Neural crest cell (in vitro differentiated cells): Measurements from ENCODE around the gene SLX9. TPM values are rescaled to one million over a fixed set of nuclear protein-coding genes. Genes with fewer than 3 reads are reported as not detected.

Experiments used
- DNase-seq: peaks from one replicate; pipeline ENCODE4 v3.0.0; 2021; ENCODE audit warnings: low read depth, mixed read lengths, low spot score
- H3K27ac Mint-ChIP-seq: one replicate; pipeline ENCODE4 v1.8.0; 2021; ENCODE audit warnings: mild to moderate bottlenecking, mixed read lengths; ENCODE audit not compliant: unreplicated experiment
- H3K27me3 Mint-ChIP-seq: 2 replicates; pipeline ENCODE4 v1.8.0; 2021; ENCODE audit warnings: low read depth, mild to moderate bottlenecking, mixed read lengths
- H3K36me3 Mint-ChIP-seq: 2 replicates; pipeline ENCODE4 v1.8.0; 2021; ENCODE audit warnings: low read depth, mild to moderate bottlenecking, mixed read lengths
- H3K4me1 Mint-ChIP-seq: 2 replicates; pipeline ENCODE4 v1.8.0; 2021; ENCODE audit warnings: mixed read lengths
- H3K4me3 Mint-ChIP-seq: one replicate; pipeline ENCODE4 v1.8.0; 2021; ENCODE audit warnings: mild to moderate bottlenecking, mixed read lengths
- H3K9me3 Mint-ChIP-seq: 2 replicates; pipeline ENCODE4 v1.8.0; 2021; ENCODE audit warnings: mixed read lengths
- CTCF ChIP-seq: fragments of 200-600 bp; sonication (generic); conservative IDR thresholded peaks from 2 replicates; pipeline ENCODE4 v1.5.0; 2021; ENCODE audit warnings: antibody characterized with exemption, mild to moderate bottlenecking
- total RNA-seq: library from RNA; stranded (reverse); gene quantifications from 2 replicates; pipeline ENCODE4 v1.2.1, GENCODE V29; 2021

SLX9 gene
- total RNA-seq, 1 donor from 2014 or later = 42.3 TPM

- H3K9me3 Mint-ChIP-seq = no peaks in the 10 kb centered on the region
- H3K36me3 Mint-ChIP-seq = no peaks in the 10 kb centered on the region
- no peak overlapping the region for H3K4me3 Mint-ChIP-seq
- H3K27me3 Mint-ChIP-seq = no peaks in the 10 kb centered on the region
- peak overlapping the region; percentile 71 for H3K27ac Mint-ChIP-seq
- TF ChIP-seq CTCF = no peak
- no peak for DNase-seq
- H3K4me1 Mint-ChIP-seq = peaks cover 21% of the 10 kb centered on the region
Observed at GRCh38 chr21:44953628-44954021, 13.8 kb downstream of the SLX9 start.

- TF ChIP-seq CTCF = no peak
- Mint-ChIP-seq H3K4me3 (no peak overlapping the region), H3K9me3 (no peaks in the 10 kb centered on the region), H3K27me3 (no peaks in the 10 kb centered on the region), H3K27ac (no peak overlapping the region), H3K36me3 (peaks cover 2% of the 10 kb centered on the region), H3K4me1 (peaks cover 28% of the 10 kb centered on the region)
- no peak for DNase-seq
Observed at GRCh38 chr21:44954281-44954771, 14.5 kb downstream of the SLX9 start.

- no peak overlapping the region for H3K4me3 Mint-ChIP-seq
- H3K4me1 Mint-ChIP-seq = peaks cover 28% of the 10 kb centered on the region
- no peak for DNase-seq
- TF ChIP-seq CTCF = no peak
- no peak overlapping the region for H3K27ac Mint-ChIP-seq
- peaks cover 2% of the 10 kb centered on the region for H3K36me3 Mint-ChIP-seq
- no peaks in the 10 kb centered on the region for H3K27me3 Mint-ChIP-seq
- H3K9me3 Mint-ChIP-seq = no peaks in the 10 kb centered on the region
Observed at GRCh38 chr21:44955141-44955797, 15.4 kb downstream of the SLX9 start.

GRCh38 chr21:44955798-44956175 lies 16.0 kb downstream of the SLX9 start:
- Mint-ChIP-seq H3K27me3 (no peaks in the 10 kb centered on the region), H3K9me3 (no peaks in the 10 kb centered on the region), H3K27ac (no peak overlapping the region), H3K4me1 (peaks cover 28% of the 10 kb centered on the region), H3K36me3 (peaks cover 2% of the 10 kb centered on the region), H3K4me3 (no peak overlapping the region)
- TF ChIP-seq CTCF = no peak
- no peak for DNase-seq

- no peak for TF ChIP-seq CTCF
- Mint-ChIP-seq H3K9me3 (no peaks in the 10 kb centered on the region), H3K36me3 (peaks cover 2% of the 10 kb centered on the region), H3K27me3 (no peaks in the 10 kb centered on the region), H3K27ac (no peak overlapping the region), H3K4me1 (peaks cover 28% of the 10 kb centered on the region), H3K4me3 (no peak overlapping the region)
- no peak for DNase-seq
Observed at GRCh38 chr21:44956356-44957046, 16.7 kb downstream of the SLX9 start.
